Mesothelial cell of epicardium (in vitro differentiated cells): ENCODE results near the gene CADM1. TPM values are rescaled to one million over a fixed set of nuclear protein-coding genes. Genes with fewer than 3 reads are reported as not detected.

ENCODE experiments used
- DNase-seq, 2 experiments: peaks; one replicate each; pipeline ENCODE4 v3.0.0; 2021; ENCODE audit warnings: low spot score in 2 of 2; ENCODE audit not compliant: unreplicated experiment in 2 of 2
- H3K27ac Mint-ChIP-seq: 2 replicates; pipeline ENCODE4 v1.8.0; 2021; ENCODE audit warnings: mixed read lengths
- H3K27me3 Mint-ChIP-seq: 2 replicates; pipeline ENCODE4 v1.8.0; 2021; ENCODE audit warnings: low read depth, mixed read lengths
- H3K36me3 Mint-ChIP-seq: 2 replicates; pipeline ENCODE4 v1.8.0; 2021; ENCODE audit warnings: mixed read lengths
- H3K4me1 Mint-ChIP-seq: 2 replicates; pipeline ENCODE4 v1.8.0; 2021; ENCODE audit warnings: mixed read lengths
- H3K4me3 Mint-ChIP-seq: 2 replicates; pipeline ENCODE4 v1.8.0; 2021; ENCODE audit warnings: mild to moderate bottlenecking, moderate library complexity, mixed read lengths
- H3K9me3 Mint-ChIP-seq: 2 replicates; pipeline ENCODE4 v1.8.0; 2021; ENCODE audit warnings: mixed read lengths
- CTCF ChIP-seq: fragments of 200-600 bp; sonication (generic); IDR thresholded peaks from one replicate; pipeline ENCODE4 v1.5.0; 2021; ENCODE audit warnings: antibody characterized with exemption; ENCODE audit not compliant: unreplicated experiment
- total RNA-seq: library from RNA; stranded (reverse); gene quantifications from 3 replicates; pipeline ENCODE4 v1.2.1, GENCODE V29; 2021

The CADM1 gene
- total RNA-seq, 1 donor from 2014 or later: 60.9 TPM

GRCh38 chr11:115311949-115312348 is 192.3 kb downstream of the CADM1 start:
- no peak for TF ChIP-seq CTCF
- no peaks in the 10 kb centered on the region for H3K36me3 Mint-ChIP-seq
- H3K27ac Mint-ChIP-seq: no peak overlapping the region
- H3K9me3 Mint-ChIP-seq: no peaks in the 10 kb centered on the region
- no peaks in the 10 kb centered on the region for H3K27me3 Mint-ChIP-seq
- H3K4me1 Mint-ChIP-seq: peaks cover 66% of the 10 kb centered on the region
- H3K4me3 Mint-ChIP-seq: no peak overlapping the region
- DNase-seq: no peak

- no peak for DNase-seq
- Mint-ChIP-seq H3K27ac (no peak overlapping the region), H3K4me3 (no peak overlapping the region), H3K27me3 (no peaks in the 10 kb centered on the region), H3K36me3 (no peaks in the 10 kb centered on the region), H3K9me3 (no peaks in the 10 kb centered on the region), H3K4me1 (peaks cover 50% of the 10 kb centered on the region)
- no peak for TF ChIP-seq CTCF
Measured at GRCh38 chr11:115306689-115307088, 197.5 kb downstream of the CADM1 start.

GRCh38 chr11:115304774-115305472 is 199.3 kb downstream of the CADM1 start:
- Mint-ChIP-seq H3K4me3 (no peak overlapping the region), H3K27ac (peak overlapping the region; percentile 5), H3K4me1 (peaks cover 40% of the 10 kb centered on the region), H3K9me3 (no peaks in the 10 kb centered on the region), H3K36me3 (no peaks in the 10 kb centered on the region), H3K27me3 (no peaks in the 10 kb centered on the region)
- DNase-seq: no peak
- no peak for TF ChIP-seq CTCF

GRCh38 chr11:115303929-115304531 is 200.2 kb downstream of the CADM1 start:
- Mint-ChIP-seq H3K9me3 (no peaks in the 10 kb centered on the region), H3K27ac (peak overlapping the region; percentile 73), H3K4me3 (no peak overlapping the region), H3K4me1 (peaks cover 33% of the 10 kb centered on the region), H3K36me3 (no peaks in the 10 kb centered on the region), H3K27me3 (no peaks in the 10 kb centered on the region)
- TF ChIP-seq CTCF: no peak
- no peak for DNase-seq

GRCh38 chr11:115302946-115303703 is 201.1 kb downstream of the CADM1 start:
- Mint-ChIP-seq H3K4me1 (peaks cover 32% of the 10 kb centered on the region), H3K9me3 (no peaks in the 10 kb centered on the region), H3K27me3 (no peaks in the 10 kb centered on the region), H3K27ac (peak overlapping the region; percentile 73), H3K4me3 (no peak overlapping the region), H3K36me3 (no peaks in the 10 kb centered on the region)
- DNase-seq: no peak
- no peak for TF ChIP-seq CTCF
